Liver (tissue), 9 donors: ENCODE measurements around the gene CPLX1. TPM values are rescaled to one million over a fixed set of nuclear protein-coding genes. Genes with fewer than 3 reads are reported as not detected.

Source experiments
- DNase-seq: peaks from one replicate; pipeline ENCODE4 v3.0.0-alpha.2; 2017; ENCODE audit warnings: low spot score
- H3K27ac ChIP-seq, 2 donors: one replicate each; pipeline ENCODE4 v1.7.0; 2013; ENCODE audit warnings: inconsistent platforms in 2 of 2, low read length in 2 of 2, control low read depth in 1 of 2, low read depth in 1 of 2, mild to moderate bottlenecking in 1 of 2
- H3K27me3 ChIP-seq, 4 donors: one replicate each; pipeline versions ENCODE4 v1.6.1 to v1.7.0; 2013; ENCODE audit warnings: low read length in 3 of 4, inconsistent platforms in 1 of 4, mild to moderate bottlenecking in 1 of 4, moderate library complexity in 1 of 4; ENCODE audit not compliant: control insufficient read depth in 4 of 4, insufficient read depth in 4 of 4
- H3K36me3 ChIP-seq, 4 donors: one replicate each; pipeline versions ENCODE4 v1.6.1 to v1.7.0; 2013; ENCODE audit warnings: low read length in 3 of 4, mild to moderate bottlenecking in 3 of 4, low read depth in 1 of 4, moderate library complexity in 1 of 4; ENCODE audit not compliant: control insufficient read depth in 4 of 4, insufficient read depth in 3 of 4
- H3K4me1 ChIP-seq, 4 donors: one replicate each; pipeline versions ENCODE4 v1.6.1 to v1.7.0; 2013; ENCODE audit warnings: low read length in 3 of 4, mild to moderate bottlenecking in 3 of 4, moderate library complexity in 1 of 4; ENCODE audit not compliant: control insufficient read depth in 4 of 4, insufficient read depth in 4 of 4
- H3K4me3 ChIP-seq, 3 donors: one replicate each; pipeline versions ENCODE4 v1.6.1 to v1.7.0; 2013; ENCODE audit warnings: low read length in 3 of 3, control low read depth in 1 of 3, low read depth in 1 of 3, mild to moderate bottlenecking in 1 of 3
- H3K9ac ChIP-seq, 2 donors: one replicate each; pipeline ENCODE4 v1.7.0; 2013; ENCODE audit warnings: low read length in 2 of 2, mild to moderate bottlenecking in 2 of 2, moderate library complexity in 2 of 2, control low read depth in 1 of 2, low read depth in 1 of 2
- H3K9me3 ChIP-seq, 4 donors: one replicate each; pipeline versions ENCODE4 v1.6.1 to v1.7.0; 2013; ENCODE audit warnings: low read length in 3 of 4; ENCODE audit not compliant: control insufficient read depth in 4 of 4
- ATF3 ChIP-seq: IDR thresholded peaks from 2 replicates; pipeline ENCODE4 v1.6.1; 2016; ENCODE audit warnings: antibody characterized with exemption
- CTCF ChIP-seq: fragments of 150-350 bp; IDR thresholded peaks from 2 replicates; pipeline ENCODE4 v1.5.1; 2017; ENCODE audit warnings: improper control_type of control experiment, low read depth, low read length; ENCODE audit not compliant: missing input control
- EGR1 ChIP-seq, 2 donors: IDR thresholded peaks; 2 replicates each; pipeline ENCODE4 v1.6.1; 2016 to 2018; ENCODE audit warnings: antibody characterized with exemption in 2 of 2, low read depth in 2 of 2
- FOXA1 ChIP-seq: IDR thresholded peaks from 2 replicates; pipeline ENCODE4 v1.6.1; 2016; ENCODE audit warnings: antibody characterized with exemption
- FOXA2 ChIP-seq: IDR thresholded peaks from 2 replicates; pipeline ENCODE4 v1.6.1; 2016; ENCODE audit warnings: antibody characterized with exemption
- GABPA ChIP-seq, 2 donors: IDR thresholded peaks in 1 of 2; conservative IDR thresholded peaks in 1 of 2; 2 replicates each; pipeline ENCODE4 v1.6.1; 2016; ENCODE audit warnings: antibody characterized with exemption in 2 of 2, mild to moderate bottlenecking in 1 of 2, moderate library complexity in 1 of 2
- HNF4A ChIP-seq, 2 donors: conservative IDR thresholded peaks; 2 replicates each; pipeline ENCODE4 v1.6.1; 2016; ENCODE audit warnings: antibody characterized with exemption in 2 of 2, mild to moderate bottlenecking in 2 of 2
- HNF4G ChIP-seq: IDR thresholded peaks from 2 replicates; pipeline ENCODE4 v1.6.1; 2016; ENCODE audit warnings: antibody characterized with exemption
- JUND ChIP-seq, 2 donors: IDR thresholded peaks; 2 replicates each; pipeline ENCODE4 v1.6.1; 2016; ENCODE audit warnings: antibody characterized with exemption in 2 of 2
- NR2F2 ChIP-seq: IDR thresholded peaks from 2 replicates; pipeline ENCODE4 v1.6.1; 2016; ENCODE audit warnings: antibody characterized with exemption
- RAD21 ChIP-seq, 2 donors: IDR thresholded peaks; 2 replicates each; pipeline ENCODE4 v1.6.1; 2016; ENCODE audit warnings: antibody characterized with exemption in 2 of 2, mild to moderate bottlenecking in 2 of 2
- REST ChIP-seq: IDR thresholded peaks from 2 replicates; pipeline ENCODE4 v1.6.1; 2016; ENCODE audit warnings: antibody characterized with exemption, mild to moderate bottlenecking
- RXRA ChIP-seq, 2 donors: IDR thresholded peaks; 2 replicates each; pipeline ENCODE4 v1.6.1; 2017 to 2018; ENCODE audit warnings: antibody characterized with exemption in 2 of 2, mild to moderate bottlenecking in 1 of 2
- SP1 ChIP-seq: IDR thresholded peaks from 2 replicates; pipeline ENCODE4 v1.6.1; 2018; ENCODE audit warnings: antibody characterized with exemption, mild to moderate bottlenecking
- TAF1 ChIP-seq: conservative IDR thresholded peaks from 2 replicates; pipeline ENCODE4 v1.6.1; 2016; ENCODE audit warnings: antibody characterized with exemption, mild to moderate bottlenecking
- YY1 ChIP-seq: IDR thresholded peaks from 2 replicates; pipeline ENCODE4 v1.6.1; 2016; ENCODE audit warnings: antibody characterized with exemption, mild to moderate bottlenecking
- WGBS: extraction: QIAGEN DNeasy Blood & Tissue Kit; methylation state at CpG from one replicate; pipeline ENCODE4 v1.1.7; 2013; 5-methylcytosine and 5-hydroxymethylcytosine counted together
- polyA plus RNA-seq, 2 donors: library from polyadenylated mRNA; stranded (reverse) in 1 of 2; unstranded in 1 of 2; fragments of 200-250 nt in 1 of 2; fragments of >200 nt in 1 of 2; fragmentation: Nextera tagmentation in 1 of 2; extraction: Ambion mirVana in 1 of 2; gene quantifications; one replicate each; pipeline versions ENCODE4 v1.2.1 to v1.2.3, GENCODE V29; 2013 to 2015
- total RNA-seq, 2 donors: library from RNA; depleted of rRNA; stranded (reverse); fragments of >200 nt; gene quantifications; one replicate each; pipeline ENCODE4 v1.2.3, GENCODE V29; 2014
- TF ChIP-seq, protein P1 (sequence below): IDR thresholded peaks from 2 replicates; pipeline ENCODE4 v1.6.1; 2016; ENCODE audit warnings: antibody characterized with exemption
- TF ChIP-seq, protein P2 (sequence below): IDR thresholded peaks from 2 replicates; pipeline ENCODE4 v1.6.1; 2016; ENCODE audit warnings: antibody characterized with exemption
- donor health status: healthy.
- donor health status: healthy.
- donor health status: healthy.
- donor health status: healthy.
- donor health status: healthy.

The CPLX1 gene
- total and polyA plus RNA-seq, 4 donors, result 0.14 to 2.8 (median 0.80) TPM

GRCh38 chr4:789571-790465 is 36.1 kb downstream of the CPLX1 start:
- no peaks in the 10 kb centered on the region for H3K9me3 ChIP-seq
- no peaks in the 10 kb centered on the region for H3K36me3 ChIP-seq
- no peak overlapping the region for H3K4me3 ChIP-seq
- DNase-seq, result no peak
- peak overlapping the region in 1 of 2 donors; percentile 27 for H3K9ac ChIP-seq
- H3K27ac ChIP-seq, result peak overlapping the region; percentile 82 to 86
- H3K4me1 ChIP-seq, result peaks cover 12 to 29% (median 24%) of the 10 kb centered on the region in 4 donors
- no peak for TF ChIP-seq NR2F2
- no peak for TF ChIP-seq ATF3
- no peak for TF ChIP-seq JUND (IDR thresholded peaks at IDR 0.05)
- no peak for TF ChIP-seq FOXA2
- TF ChIP-seq HNF4G, result no peak
- TF ChIP-seq RAD21 (IDR thresholded peaks at IDR 0.05), result no peak
- TF ChIP-seq EGR1 (IDR thresholded peaks at IDR 0.05; ENCODE audit: low read depth in 2 of 2), result no peak
- no peak for TF ChIP-seq FOXA1
- TF ChIP-seq, protein P1, sequence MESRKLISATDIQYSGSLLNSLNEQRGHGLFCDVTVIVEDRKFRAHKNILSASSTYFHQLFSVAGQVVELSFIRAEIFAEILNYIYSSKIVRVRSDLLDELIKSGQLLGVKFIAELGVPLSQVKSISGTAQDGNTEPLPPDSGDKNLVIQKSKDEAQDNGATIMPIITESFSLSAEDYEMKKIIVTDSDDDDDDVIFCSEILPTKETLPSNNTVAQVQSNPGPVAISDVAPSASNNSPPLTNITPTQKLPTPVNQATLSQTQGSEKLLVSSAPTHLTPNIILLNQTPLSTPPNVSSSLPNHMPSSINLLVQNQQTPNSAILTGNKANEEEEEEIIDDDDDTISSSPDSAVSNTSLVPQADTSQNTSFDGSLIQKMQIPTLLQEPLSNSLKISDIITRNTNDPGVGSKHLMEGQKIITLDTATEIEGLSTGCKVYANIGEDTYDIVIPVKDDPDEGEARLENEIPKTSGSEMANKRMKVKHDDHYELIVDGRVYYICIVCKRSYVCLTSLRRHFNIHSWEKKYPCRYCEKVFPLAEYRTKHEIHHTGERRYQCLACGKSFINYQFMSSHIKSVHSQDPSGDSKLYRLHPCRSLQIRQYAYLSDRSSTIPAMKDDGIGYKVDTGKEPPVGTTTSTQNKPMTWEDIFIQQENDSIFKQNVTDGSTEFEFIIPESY, result no peak
- no peak for TF ChIP-seq REST
- TF ChIP-seq CTCF, result no peak
- TF ChIP-seq GABPA (IDR thresholded peaks at IDR 0.05 in 1 of 2, conservative IDR thresholded peaks at IDR 0.05 in 1 of 2), result no peak
- H3K27me3 ChIP-seq, result peaks cover 0 to 7% (median 0%) of the 10 kb centered on the region in 4 donors
- 85% methylated on average over 27 of the region's 27 CpGs for WGBS

- Histone ChIP-seq H3K27ac (peak overlapping the region; percentile 82 to 86), H3K36me3 (no peaks in the 10 kb centered on the region), H3K9me3 (no peaks in the 10 kb centered on the region), H3K4me1 (peaks cover 12 to 29% (median 24%) of the 10 kb centered on the region in 4 donors), H3K27me3 (peaks cover 0 to 4% (median 0%) of the 10 kb centered on the region in 4 donors), H3K4me3 (no peak overlapping the region), H3K9ac (no peak overlapping the region)
- WGBS, result 37% methylated on average over 18 of the region's 18 CpGs
- DNase-seq, result no peak
- peak; percentile 83 to 87 for TF ChIP-seq HNF4A (conservative IDR thresholded peaks at IDR 0.05)
- peak in 1 of 2 donors; percentile 88 for TF ChIP-seq EGR1 (IDR thresholded peaks at IDR 0.05; ENCODE audit: low read depth in 2 of 2)
- no peak for TF ChIP-seq HNF4G
- TF ChIP-seq YY1, result peak; percentile 56
- peak; percentile 90 for TF ChIP-seq NR2F2
- TF ChIP-seq, protein P2, sequence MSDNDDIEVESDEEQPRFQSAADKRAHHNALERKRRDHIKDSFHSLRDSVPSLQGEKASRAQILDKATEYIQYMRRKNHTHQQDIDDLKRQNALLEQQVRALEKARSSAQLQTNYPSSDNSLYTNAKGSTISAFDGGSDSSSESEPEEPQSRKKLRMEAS, result peak; percentile 91
- TF ChIP-seq RXRA (IDR thresholded peaks at IDR 0.05), result peak; percentile 99
- TF ChIP-seq TAF1, result no peak
- peak; percentile 83 for TF ChIP-seq SP1
- no peak for TF ChIP-seq FOXA1
- peak; percentile 71 for TF ChIP-seq REST
- TF ChIP-seq FOXA2, result no peak
- TF ChIP-seq ATF3, result no peak
Observed at GRCh38 chr4:788636-789297, 37.2 kb downstream of the CPLX1 start.
